ENCODE results near the gene ARHGAP6.

GRCh38 chrX:11381464-11381863, 284.3 kb downstream of the ARHGAP6 start:
- TF ChIP-seq, protein P1, sequence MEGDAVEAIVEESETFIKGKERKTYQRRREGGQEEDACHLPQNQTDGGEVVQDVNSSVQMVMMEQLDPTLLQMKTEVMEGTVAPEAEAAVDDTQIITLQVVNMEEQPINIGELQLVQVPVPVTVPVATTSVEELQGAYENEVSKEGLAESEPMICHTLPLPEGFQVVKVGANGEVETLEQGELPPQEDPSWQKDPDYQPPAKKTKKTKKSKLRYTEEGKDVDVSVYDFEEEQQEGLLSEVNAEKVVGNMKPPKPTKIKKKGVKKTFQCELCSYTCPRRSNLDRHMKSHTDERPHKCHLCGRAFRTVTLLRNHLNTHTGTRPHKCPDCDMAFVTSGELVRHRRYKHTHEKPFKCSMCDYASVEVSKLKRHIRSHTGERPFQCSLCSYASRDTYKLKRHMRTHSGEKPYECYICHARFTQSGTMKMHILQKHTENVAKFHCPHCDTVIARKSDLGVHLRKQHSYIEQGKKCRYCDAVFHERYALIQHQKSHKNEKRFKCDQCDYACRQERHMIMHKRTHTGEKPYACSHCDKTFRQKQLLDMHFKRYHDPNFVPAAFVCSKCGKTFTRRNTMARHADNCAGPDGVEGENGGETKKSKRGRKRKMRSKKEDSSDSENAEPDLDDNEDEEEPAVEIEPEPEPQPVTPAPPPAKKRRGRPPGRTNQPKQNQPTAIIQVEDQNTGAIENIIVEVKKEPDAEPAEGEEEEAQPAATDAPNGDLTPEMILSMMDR (IDR thresholded peaks at IDR 0.05; ENCODE audit: low read depth, low read length) = peak; percentile 46
- TF ChIP-seq MAX (IDR thresholded peaks at IDR 0.05; ENCODE audit: low read depth, low read length) (no peak), POLR2A (IDR thresholded peaks at IDR 0.05; ENCODE audit: extremely low read depth, insufficient read length) (no peak), MYC (IDR thresholded peaks at IDR 0.05; ENCODE audit: low read depth, low read length) (no peak)
